Endodermal cell (in vitro differentiated cells): ENCODE data around the gene XYLT1. TPM values are rescaled to one million over a fixed set of nuclear protein-coding genes. Genes with fewer than 3 reads are reported as not detected.
A peak's percentile ranks its signal among the peaks of the same experiment; 100 is the strongest.

ENCODE experiments used
- DNase-seq: peaks from one replicate; pipeline ENCODE4 v3.0.0-alpha.2; 2017
- H3K27ac ChIP-seq: 2 replicates; pipeline ENCODE4 v1.5.1; 2013; ENCODE audit warnings: mild to moderate bottlenecking, low read depth, low read length, moderate library complexity
- H3K27me3 ChIP-seq: 2 replicates; pipeline ENCODE4 v1.6.1; 2013; ENCODE audit warnings: mild to moderate bottlenecking, low read length, moderate library complexity; ENCODE audit not compliant: insufficient read depth, control insufficient read depth, poor library complexity, severe bottlenecking
- H3K36me3 ChIP-seq: 2 replicates; pipeline ENCODE4 v1.7.0; 2013; ENCODE audit warnings: mild to moderate bottlenecking, low read length, moderate library complexity; ENCODE audit not compliant: control insufficient read depth, insufficient read depth
- H3K4me1 ChIP-seq: one replicate; pipeline ENCODE4 v1.7.0; 2013; ENCODE audit warnings: low read length; ENCODE audit not compliant: control insufficient read depth, insufficient read depth
- H3K4me3 ChIP-seq: 2 replicates; pipeline ENCODE4 v1.5.1; 2013; ENCODE audit warnings: mild to moderate bottlenecking, low read length, moderate library complexity
- H3K9ac ChIP-seq: 2 replicates; pipeline ENCODE4 v1.6.1; 2013; ENCODE audit warnings: mild to moderate bottlenecking, low read length, moderate library complexity; ENCODE audit not compliant: poor library complexity, severe bottlenecking; ENCODE audit errors: extremely low read depth
- H3K9me3 ChIP-seq: 2 replicates; pipeline ENCODE4 v1.6.1; 2013; ENCODE audit warnings: mild to moderate bottlenecking, low read length, moderate library complexity; ENCODE audit not compliant: control insufficient read depth
- H3K27ac Mint-ChIP-seq: 2 replicates; pipeline ENCODE4 v1.8.0; 2020; ENCODE audit warnings: mixed read lengths
- H3K27me3 Mint-ChIP-seq: 2 replicates; pipeline ENCODE4 v1.8.0; 2021; ENCODE audit warnings: mild to moderate bottlenecking, mixed read lengths; ENCODE audit not compliant: insufficient read depth
- H3K36me3 Mint-ChIP-seq: 2 replicates; pipeline ENCODE4 v1.8.0; 2020; ENCODE audit warnings: low read depth, mixed read lengths
- H3K4me1 Mint-ChIP-seq: 2 replicates; pipeline ENCODE4 v1.8.0; 2020; ENCODE audit warnings: mixed read lengths
- H3K4me3 Mint-ChIP-seq: 2 replicates; pipeline ENCODE4 v1.8.0; 2020; ENCODE audit warnings: mild to moderate bottlenecking, moderate library complexity, mixed read lengths
- H3K9me3 Mint-ChIP-seq: 2 replicates; pipeline ENCODE4 v1.8.0; 2020; ENCODE audit warnings: mild to moderate bottlenecking, mixed read lengths
- WGBS, 2 experiments: methylation state at CpG; one replicate each; pipeline versions ENCODE4 v1.1.5 to v1.1.7; 2013; ENCODE audit warnings: missing lambda C conversion rate in 2 of 2, mixed read lengths in 1 of 2; ENCODE audit not compliant: insufficient coverage in 1 of 2, insufficient read length in 1 of 2; 5-methylcytosine and 5-hydroxymethylcytosine counted together
- total RNA-seq, 2 donors: library from RNA; stranded (reverse); fragmentation: NEBNext Ultra II Directional in 1 of 2; extraction: Animal tissue kit (Norgen Biotek cat#: 25700) in 1 of 2; gene quantifications; 2 replicates in 1 of 2; 3 replicates in 1 of 2; pipeline ENCODE4 v1.2.1, GENCODE V29; 2021
- TF ChIP-seq, protein P1 (sequence below): fragments of 200-600 bp; sonication (generic); conservative IDR thresholded peaks from 2 replicates; pipeline ENCODE4 v1.5.0; 2021; ENCODE audit warnings: antibody characterized with exemption, mild to moderate bottlenecking

XYLT1 gene
- total RNA-seq, 2 donors from 2014 or later: 26.8 to 28.5 TPM

DNA sequence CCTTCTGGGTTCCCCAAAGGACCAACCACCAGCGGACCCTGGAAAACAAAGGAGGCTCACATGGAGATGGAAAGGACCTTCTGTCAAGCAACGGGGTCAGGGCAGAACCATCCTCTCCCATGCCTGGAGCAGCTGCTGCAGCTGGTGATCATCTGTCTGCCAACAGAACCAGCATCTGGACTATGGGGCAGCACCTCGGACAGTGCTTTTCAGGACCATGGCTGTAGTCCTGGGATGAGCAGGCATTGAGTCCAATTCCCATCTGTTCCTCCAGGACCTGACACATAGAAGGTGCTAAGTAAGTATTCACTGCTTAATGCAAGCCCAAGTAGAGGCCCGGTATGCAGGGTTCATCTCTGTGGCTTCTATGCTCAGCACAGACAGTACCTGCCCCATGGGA lies 304.7 kb downstream of the XYLT1 start:
- Histone ChIP-seq H3K27ac (no peak overlapping the region), H3K36me3 (no peaks in the 10 kb centered on the region), H3K4me1 (no peaks in the 10 kb centered on the region), H3K9ac (no peak overlapping the region), H3K27me3 (no peaks in the 10 kb centered on the region), H3K4me3 (no peak overlapping the region), H3K9me3 (no peaks in the 10 kb centered on the region)
- TF ChIP-seq, protein P1, sequence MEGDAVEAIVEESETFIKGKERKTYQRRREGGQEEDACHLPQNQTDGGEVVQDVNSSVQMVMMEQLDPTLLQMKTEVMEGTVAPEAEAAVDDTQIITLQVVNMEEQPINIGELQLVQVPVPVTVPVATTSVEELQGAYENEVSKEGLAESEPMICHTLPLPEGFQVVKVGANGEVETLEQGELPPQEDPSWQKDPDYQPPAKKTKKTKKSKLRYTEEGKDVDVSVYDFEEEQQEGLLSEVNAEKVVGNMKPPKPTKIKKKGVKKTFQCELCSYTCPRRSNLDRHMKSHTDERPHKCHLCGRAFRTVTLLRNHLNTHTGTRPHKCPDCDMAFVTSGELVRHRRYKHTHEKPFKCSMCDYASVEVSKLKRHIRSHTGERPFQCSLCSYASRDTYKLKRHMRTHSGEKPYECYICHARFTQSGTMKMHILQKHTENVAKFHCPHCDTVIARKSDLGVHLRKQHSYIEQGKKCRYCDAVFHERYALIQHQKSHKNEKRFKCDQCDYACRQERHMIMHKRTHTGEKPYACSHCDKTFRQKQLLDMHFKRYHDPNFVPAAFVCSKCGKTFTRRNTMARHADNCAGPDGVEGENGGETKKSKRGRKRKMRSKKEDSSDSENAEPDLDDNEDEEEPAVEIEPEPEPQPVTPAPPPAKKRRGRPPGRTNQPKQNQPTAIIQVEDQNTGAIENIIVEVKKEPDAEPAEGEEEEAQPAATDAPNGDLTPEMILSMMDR: no peak
- WGBS, 2 experiments: 90% methylated on average over 2 to 4 of the region's 4 CpGs
- Mint-ChIP-seq H3K36me3 (peaks cover 2% of the 10 kb centered on the region), H3K4me3 (no peak overlapping the region), H3K27ac (no peak overlapping the region), H3K27me3 (no peaks in the 10 kb centered on the region), H3K4me1 (peaks cover 3% of the 10 kb centered on the region), H3K9me3 (no peaks in the 10 kb centered on the region)
- DNase-seq: no peak

DNA sequence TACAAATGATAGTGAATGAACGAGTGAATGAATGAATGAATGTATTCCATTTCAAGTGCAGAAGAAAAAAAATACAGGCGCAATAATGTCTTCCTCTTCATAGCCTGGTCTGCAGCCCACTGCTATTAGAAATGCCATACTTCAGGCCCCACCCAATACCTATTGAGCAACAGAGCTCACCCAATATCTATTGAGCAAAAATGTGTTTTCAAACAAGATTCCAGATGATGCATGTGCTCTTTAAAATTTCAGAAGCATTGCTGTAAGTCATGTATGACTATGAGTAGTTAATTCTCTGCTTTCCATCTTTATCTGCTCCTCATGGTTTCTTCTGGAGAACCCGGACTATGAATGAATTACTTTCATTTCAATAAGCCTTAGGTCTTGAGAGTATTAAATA lies 308.2 kb downstream of the XYLT1 start:
- TF ChIP-seq, protein P1: no peak
- no peak overlapping the region for H3K27ac Mint-ChIP-seq
- DNase-seq: no peak
- H3K9me3 Mint-ChIP-seq: no peaks in the 10 kb centered on the region
- H3K27ac ChIP-seq: no peak overlapping the region
- peaks cover 3% of the 10 kb centered on the region for H3K36me3 Mint-ChIP-seq
- H3K4me1 Mint-ChIP-seq: peaks cover 8% of the 10 kb centered on the region
- WGBS, 2 experiments: 100% methylated on average over 3 of the region's 3 CpGs; no CpG with 5 or more reads in 1 of the 2 experiments
- no peaks in the 10 kb centered on the region for H3K36me3 ChIP-seq
- H3K9ac ChIP-seq: no peak overlapping the region
- no peaks in the 10 kb centered on the region for H3K9me3 ChIP-seq
- H3K27me3 Mint-ChIP-seq: no peaks in the 10 kb centered on the region
- H3K4me3 ChIP-seq: no peak overlapping the region
- H3K27me3 ChIP-seq: no peaks in the 10 kb centered on the region
- H3K4me3 Mint-ChIP-seq: no peak overlapping the region
- no peaks in the 10 kb centered on the region for H3K4me1 ChIP-seq

GRCh38 chr16:17160920-17161431 lies 309.8 kb downstream of the XYLT1 start:
- H3K4me3 ChIP-seq: no peak overlapping the region
- H3K9me3 Mint-ChIP-seq: no peaks in the 10 kb centered on the region

More at GRCh38 chr16:17160920-17161431, 309.8 kb downstream of the XYLT1 start:
- H3K27ac ChIP-seq: peak overlapping the region; percentile 93
- DNase-seq: no peak
- no peaks in the 10 kb centered on the region for H3K36me3 ChIP-seq
- Mint-ChIP-seq H3K4me1 (peaks cover 8% of the 10 kb centered on the region), H3K27me3 (no peaks in the 10 kb centered on the region), H3K4me3 (no peak overlapping the region), H3K27ac (no peak overlapping the region), H3K36me3 (peaks cover 3% of the 10 kb centered on the region)
- no peaks in the 10 kb centered on the region for H3K4me1 ChIP-seq
- 46 to 72% methylated on average over 11 to 17 of the region's 17 CpGs for WGBS, 2 experiments
- H3K9me3 ChIP-seq: no peaks in the 10 kb centered on the region
- H3K27me3 ChIP-seq: no peaks in the 10 kb centered on the region
- H3K9ac ChIP-seq: no peak overlapping the region
- TF ChIP-seq, protein P1: no peak
